CD4-positive, alpha-beta T cell treated with Interleukin-6 for 4 hours (primary cell): Measurements from ENCODE around the gene FARS2.
A peak's percentile ranks its signal among the peaks of the same experiment; 100 is the strongest.

ENCODE experiments used
- DNase-seq: peaks from one replicate; pipeline ENCODE4 v3.0.0-alpha.2; 2020; ENCODE audit warnings: mixed read lengths

Gene FARS2

GRCh38 chr6:5250451-5250850 is 10.9 kb upstream of the FARS2 start:
- no peak for DNase-seq

GRCh38 chr6:5250911-5251310 is 10.4 kb upstream of the FARS2 start:
- no peak for DNase-seq

GRCh38 chr6:5256952-5257351 is 4.4 kb upstream of the FARS2 start:
- DNase-seq: no peak

- DNase-seq: no peak
These were observed 3.9 kb upstream of the FARS2 start for GRCh38 chr6:5257400-5257799.

- DNase-seq: no peak
These were observed 1.9 kb upstream of the FARS2 start for GRCh38 chr6:5259428-5259827.

GRCh38 chr6:5260111-5260620 is 1.1 kb upstream of the FARS2 start:
- DNase-seq: peak; percentile 73

- DNase-seq: no peak
These were observed 314 bp downstream of the FARS2 start for GRCh38 chr6:5261545-5262109.

- DNase-seq: no peak
These were observed 5.1 kb downstream of the FARS2 start for GRCh38 chr6:5266423-5266822.

GRCh38 chr6:5270093-5270680 is 8.9 kb downstream of the FARS2 start:
- no peak for DNase-seq

- no peak for DNase-seq
These were observed 10.6 kb downstream of the FARS2 start for GRCh38 chr6:5271926-5272325.

GRCh38 chr6:5274231-5274630 is 12.9 kb downstream of the FARS2 start:
- no peak for DNase-seq

- DNase-seq: no peak
These were observed 14.2 kb downstream of the FARS2 start for GRCh38 chr6:5275497-5275896.

- DNase-seq: no peak
These were observed 15.3 kb downstream of the FARS2 start for GRCh38 chr6:5276581-5276980.

GRCh38 chr6:5277589-5277988 is 16.3 kb downstream of the FARS2 start:
- no peak for DNase-seq

GRCh38 chr6:5278047-5278446 is 16.7 kb downstream of the FARS2 start:
- DNase-seq: no peak

- DNase-seq: no peak
These were observed 17.3 kb downstream of the FARS2 start for GRCh38 chr6:5278565-5279120.

- no peak for DNase-seq
These were observed 18.6 kb downstream of the FARS2 start for GRCh38 chr6:5279891-5280338.

- DNase-seq: no peak
These were observed 19.6 kb downstream of the FARS2 start for GRCh38 chr6:5280920-5281319.

- no peak for DNase-seq
These were observed 20.9 kb downstream of the FARS2 start for GRCh38 chr6:5282191-5282623.

GRCh38 chr6:5285081-5285480 is 23.8 kb downstream of the FARS2 start:
- no peak for DNase-seq

GRCh38 chr6:5285526-5285925 is 24.2 kb downstream of the FARS2 start:
- no peak for DNase-seq

GRCh38 chr6:5286780-5287179 is 25.5 kb downstream of the FARS2 start:
- DNase-seq: no peak

GRCh38 chr6:5287205-5287965 is 26.1 kb downstream of the FARS2 start:
- no peak for DNase-seq

- no peak for DNase-seq
These were observed 26.6 kb downstream of the FARS2 start for GRCh38 chr6:5287966-5288297.
